WTC11 (cell line): ENCODE data around the gene PLXDC2. TPM values are rescaled to one million over a fixed set of nuclear protein-coding genes. Genes with fewer than 3 reads are reported as not detected.

Experiments
- ATAC-seq: fragments of 200-7000 bp; cut with Tn5 transposase; 2 replicates; pipeline ENCODE4 v1.10.0; 2021; ENCODE audit warnings: mild to moderate bottlenecking, moderate library complexity
- CTCF ChIA-PET: fragments of 300-600 bp; sonication (Branson Sonifier 250); formaldehyde crosslinking; loops from one replicate; lab custom pipeline; 2021; ENCODE audit warnings: antibody characterized with exemption; lab: Charles Lee
- POLR2A ChIA-PET: fragments of 350-600 bp; sonication (Branson Sonifier 250); formaldehyde crosslinking; loops from one replicate; lab custom pipeline; 2021; ENCODE audit warnings: antibody characterized with exemption; lab: Charles Lee
- DNase-seq: peaks from one replicate; pipeline ENCODE4 v3.0.0; 2021; ENCODE audit warnings: low spot score
- H3K27ac Mint-ChIP-seq: 2 replicates; pipeline ENCODE4 v1.8.0; 2021; ENCODE audit warnings: mixed read lengths
- H3K27me3 Mint-ChIP-seq: 2 replicates; pipeline ENCODE4 v1.8.0; 2021; ENCODE audit warnings: low read depth, mild to moderate bottlenecking, moderate library complexity, mixed read lengths
- H3K36me3 Mint-ChIP-seq: 2 replicates; pipeline ENCODE4 v1.8.0; 2021; ENCODE audit warnings: mixed read lengths
- H3K4me1 Mint-ChIP-seq: 2 replicates; pipeline ENCODE4 v1.8.0; 2022; ENCODE audit warnings: mixed read lengths
- H3K4me3 Mint-ChIP-seq: 2 replicates; pipeline ENCODE4 v1.8.0; 2021; ENCODE audit warnings: mild to moderate bottlenecking, moderate library complexity, mixed read lengths
- H3K9me3 Mint-ChIP-seq: 2 replicates; pipeline ENCODE4 v1.8.0; 2021; ENCODE audit warnings: mixed read lengths
- AFF4 ChIP-seq: sonication (generic); formaldehyde crosslinking; IDR thresholded peaks from 2 replicates; pipeline ENCODE4 v1.8.1; 2023; ENCODE audit warnings: mild to moderate bottlenecking, missing genetic modification reagents, borderline replicate concordance
- ARID4B ChIP-seq: sonication (generic); formaldehyde crosslinking; IDR thresholded peaks from 2 replicates; pipeline ENCODE4 v1.8.0; 2023; ENCODE audit warnings: missing genetic modification reagents, mild to moderate bottlenecking, borderline replicate concordance
- CBFB ChIP-seq: sonication (generic); formaldehyde crosslinking; IDR thresholded peaks from 2 replicates; pipeline ENCODE4 v1.8.1; 2022; ENCODE audit warnings: mild to moderate bottlenecking, low read depth, missing genetic modification reagents
- ERG ChIP-seq: fragments of 250-450 bp; sonication (Bioruptor Pico); IDR thresholded peaks from 2 replicates; pipeline ENCODE4 v1.8.0; 2021; ENCODE audit warnings: mild to moderate bottlenecking
- ESRRA ChIP-seq: sonication (generic); formaldehyde crosslinking; IDR thresholded peaks from 2 replicates; pipeline ENCODE4 v1.8.1; 2022; ENCODE audit warnings: mild to moderate bottlenecking, missing genetic modification reagents, borderline replicate concordance
- FOXP4 ChIP-seq: sonication (generic); formaldehyde crosslinking; IDR thresholded peaks from 2 replicates; pipeline ENCODE4 v1.8.0; 2022; ENCODE audit warnings: mild to moderate bottlenecking, missing genetic modification reagents
- MXD4 ChIP-seq: fragments of 250-450 bp; sonication (Bioruptor Pico); IDR thresholded peaks from 2 replicates; pipeline ENCODE4 v1.8.0; 2021; ENCODE audit warnings: mild to moderate bottlenecking, moderate library complexity, borderline replicate concordance
- NR2C2 ChIP-seq: sonication (generic); formaldehyde crosslinking; IDR thresholded peaks from 2 replicates; pipeline ENCODE4 v1.8.0; 2022; ENCODE audit warnings: mild to moderate bottlenecking, missing genetic modification reagents
- OVOL2 ChIP-seq: fragments of 250-450 bp; sonication (Bioruptor Pico); IDR thresholded peaks from 2 replicates; pipeline ENCODE4 v1.9.0; 2021; ENCODE audit warnings: mild to moderate bottlenecking, borderline replicate concordance
- PRRX2 ChIP-seq: fragments of 250-450 bp; sonication (Bioruptor Pico); IDR thresholded peaks from 2 replicates; pipeline ENCODE4 v1.8.0; 2021; ENCODE audit warnings: mild to moderate bottlenecking
- RELA ChIP-seq: sonication (generic); formaldehyde crosslinking; IDR thresholded peaks from 2 replicates; pipeline ENCODE4 v1.8.1; 2022; ENCODE audit warnings: missing genetic modification reagents, mild to moderate bottlenecking, borderline replicate concordance
- SMAD3 ChIP-seq: sonication (generic); formaldehyde crosslinking; IDR thresholded peaks from 2 replicates; pipeline ENCODE4 v1.8.0; 2022; ENCODE audit warnings: missing genetic modification reagents, mild to moderate bottlenecking, borderline replicate concordance
- TCF7 ChIP-seq: sonication (generic); formaldehyde crosslinking; IDR thresholded peaks from 2 replicates; pipeline ENCODE4 v1.8.0; 2022; ENCODE audit warnings: mild to moderate bottlenecking, low read depth, missing genetic modification reagents, moderate library complexity
- USF2 ChIP-seq: sonication (generic); formaldehyde crosslinking; IDR thresholded peaks from 2 replicates; pipeline ENCODE4 v1.8.1; 2023; ENCODE audit warnings: mild to moderate bottlenecking, missing genetic modification reagents, moderate library complexity
- ZBTB43 ChIP-seq: sonication (generic); formaldehyde crosslinking; IDR thresholded peaks from 2 replicates; pipeline ENCODE4 v1.8.1; 2023; ENCODE audit warnings: mild to moderate bottlenecking, missing genetic modification reagents
- ZNF121 ChIP-seq: sonication (generic); formaldehyde crosslinking; IDR thresholded peaks from 2 replicates; pipeline ENCODE4 v1.8.0; 2023; ENCODE audit warnings: missing genetic modification reagents
- ZNF232 ChIP-seq: sonication (generic); formaldehyde crosslinking; IDR thresholded peaks from 2 replicates; pipeline ENCODE4 v1.8.0; 2022; ENCODE audit warnings: mild to moderate bottlenecking, missing genetic modification reagents
- ZNF263 ChIP-seq: sonication (generic); formaldehyde crosslinking; IDR thresholded peaks from 2 replicates; pipeline ENCODE4 v1.8.1; 2022; ENCODE audit warnings: low read depth, mild to moderate bottlenecking, moderate library complexity, missing genetic modification reagents
- total RNA-seq: library from RNA; stranded (reverse); gene quantifications from 3 replicates; pipeline ENCODE4 v1.2.3, GENCODE V29; 2021

The PLXDC2 gene
- total RNA-seq, 1 experiment from 2014 or later = 31.7 TPM

- no peak for TF ChIP-seq ESRRA (CRISPR knock-in tag)
- TF ChIP-seq USF2 (CRISPR knock-in tag) = no peak
- TF ChIP-seq ZNF121 (CRISPR knock-in tag) = no peak
- TF ChIP-seq ZBTB43 (CRISPR knock-in tag) = no peak
Measured at GRCh38 chr10:20272608-20273007, 456.4 kb downstream of the PLXDC2 start (continued).

GRCh38 chr10:20274571-20274970 is 458.3 kb downstream of the PLXDC2 start:
- CTCF ChIA-PET = no interaction called here
- peaks cover 28% of the 10 kb centered on the region for H3K4me1 Mint-ChIP-seq

More at GRCh38 chr10:20274571-20274970, 458.3 kb downstream of the PLXDC2 start:
- POLR2A ChIA-PET = no interaction called here
- peaks cover 4% of the 10 kb centered on the region for H3K36me3 Mint-ChIP-seq
- peak overlapping the region; percentile 26 for H3K27ac Mint-ChIP-seq
- no peak overlapping the region for H3K4me3 Mint-ChIP-seq
- no peaks in the 10 kb centered on the region for H3K27me3 Mint-ChIP-seq
- TF ChIP-seq MXD4 (CRISPR knock-in tag) = no peak
- no peak for TF ChIP-seq RELA (CRISPR knock-in tag)
- no peak for TF ChIP-seq OVOL2 (CRISPR knock-in tag)
- no peak for TF ChIP-seq PRRX2 (CRISPR knock-in tag)
- TF ChIP-seq ARID4B (CRISPR knock-in tag) = no peak
- no peak for TF ChIP-seq AFF4 (CRISPR knock-in tag)
- TF ChIP-seq TCF7 = no peak
- no peak for TF ChIP-seq ZNF263 (CRISPR knock-in tag)
- no peak for TF ChIP-seq ERG
- no peak for TF ChIP-seq ZNF232
- no peak for TF ChIP-seq CBFB (CRISPR knock-in tag)
- TF ChIP-seq FOXP4 (CRISPR knock-in tag) = no peak
- TF ChIP-seq SMAD3 = no peak
- no peak for TF ChIP-seq NR2C2
- H3K9me3 Mint-ChIP-seq = no peaks in the 10 kb centered on the region
- DNase-seq (no peak), ATAC-seq (no peak)
